M059J (cell line): Measurements from ENCODE around the gene STKLD1. TPM values are rescaled to one million over a fixed set of nuclear protein-coding genes. Genes with fewer than 3 reads are reported as not detected.
A peak's percentile ranks its signal among the peaks of the same experiment; 100 is the strongest.

ENCODE experiments used
- DNase-seq: peaks from one replicate; pipeline ENCODE4 v3.0.0-alpha.2; 2012; ENCODE audit warnings: low read depth
- total RNA-seq: library from RNA; depleted of rRNA; stranded (reverse); fragments of >200 nt; shearing (Covaris generic); gene quantifications from 2 replicates; pipeline ENCODE4 v1.2.3, GENCODE V29; 2014

STKLD1 gene
- total RNA-seq, 1 experiment from 2014 or later, result not detected

DNA sequence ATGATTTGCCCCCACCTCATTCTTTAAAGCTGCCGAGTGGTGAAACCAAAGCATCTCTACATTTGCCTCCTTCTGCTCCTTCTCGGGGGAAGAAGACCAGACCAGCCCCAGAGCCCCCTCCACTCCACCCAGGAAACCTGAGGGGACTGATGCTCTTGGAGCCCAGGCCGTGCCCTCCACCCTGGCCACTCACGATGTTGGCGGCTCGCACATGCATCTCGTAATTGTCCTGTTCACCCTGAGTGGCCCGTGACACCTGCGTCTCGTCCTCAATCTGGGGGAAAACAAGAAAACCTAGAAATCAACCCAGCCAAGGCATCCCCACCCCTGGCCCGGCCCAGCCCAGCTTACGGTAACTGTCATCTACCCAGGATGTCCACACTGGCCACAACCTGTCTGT lies 31.2 kb upstream of the STKLD1 start:
- DNase-seq, result no peak

GRCh38 chr9:133345596-133345995 lies 30.6 kb upstream of the STKLD1 start:
- no peak for DNase-seq

GRCh38 chr9:133346021-133346785 lies 30.0 kb upstream of the STKLD1 start:
- DNase-seq, result no peak

DNA sequence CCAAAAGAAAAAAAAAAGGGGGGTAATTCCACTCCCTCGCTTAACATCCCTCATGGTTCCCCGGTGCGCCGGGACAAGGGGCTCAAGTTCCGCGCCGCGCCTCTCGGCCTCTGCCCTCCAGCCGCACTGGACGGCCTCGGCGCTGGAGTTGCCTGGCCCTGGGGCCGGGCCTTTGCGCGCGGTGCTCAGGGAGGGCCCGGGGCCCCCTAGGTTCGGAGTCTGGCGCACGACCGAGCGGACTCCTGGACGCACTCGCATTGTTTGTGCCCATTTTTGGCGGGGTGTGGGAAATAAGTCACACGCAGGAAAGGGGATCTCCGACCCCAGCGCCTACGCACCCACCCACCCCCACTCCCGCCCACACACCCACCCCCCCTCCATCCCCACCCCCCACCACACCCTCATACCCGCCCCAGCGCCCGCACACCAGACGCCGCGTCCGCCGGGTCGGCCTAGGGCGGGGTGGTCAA lies 28.6 kb upstream of the STKLD1 start:
- peak; percentile 49 for DNase-seq

DNA sequence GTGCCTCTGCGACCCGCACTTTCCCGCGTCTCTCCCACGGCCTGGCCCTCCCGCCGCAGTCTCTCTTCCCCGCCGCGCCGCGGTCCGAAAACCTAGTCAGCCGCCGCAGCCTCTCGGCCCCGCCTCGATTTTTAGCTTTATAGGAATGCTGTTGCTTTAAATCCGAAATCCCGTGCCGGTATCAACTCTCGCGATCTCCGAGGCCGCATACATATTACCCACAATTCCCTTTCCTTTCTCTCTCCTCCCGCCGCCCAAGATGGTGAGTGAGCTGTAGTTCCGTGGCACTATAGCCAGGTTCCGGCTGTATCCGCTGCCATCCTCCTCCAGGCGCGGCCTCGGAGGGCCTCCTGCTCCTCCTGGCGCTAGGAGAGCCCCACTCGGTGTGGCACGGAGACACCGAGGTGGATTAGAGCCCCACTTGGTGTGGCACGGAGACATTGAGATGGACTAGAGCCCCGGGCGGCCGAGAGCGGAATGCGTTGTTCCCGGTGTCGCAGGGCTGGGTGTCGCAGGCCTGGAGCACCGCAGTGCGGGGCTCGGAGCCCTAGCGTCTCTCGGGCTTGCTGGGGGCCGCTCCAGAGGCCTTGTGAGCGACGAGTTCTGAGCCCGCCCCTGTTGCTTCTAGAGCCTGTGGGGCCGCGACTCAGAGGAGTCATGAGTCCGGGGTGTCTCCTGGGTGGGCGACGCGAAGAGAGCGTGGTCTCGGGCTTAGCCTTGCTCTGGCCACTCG lies 28.0 kb upstream of the STKLD1 start, which contains the start of the genes MED22 and RPL7A:
MED22 (minus strand) TSS at position 147 of the 733 bp plus-strand sequence. CDS start 1,469 bp downstream, outside the sequence.
RPL7A (plus strand) TSS at position 234 of the 733 bp plus-strand sequence; CDS start at position 260, 26 bp downstream.
- DNase-seq, result peak; percentile 96

GRCh38 chr9:133348718-133349573 lies 27.2 kb upstream of the STKLD1 start:
- no peak for DNase-seq

DNA sequence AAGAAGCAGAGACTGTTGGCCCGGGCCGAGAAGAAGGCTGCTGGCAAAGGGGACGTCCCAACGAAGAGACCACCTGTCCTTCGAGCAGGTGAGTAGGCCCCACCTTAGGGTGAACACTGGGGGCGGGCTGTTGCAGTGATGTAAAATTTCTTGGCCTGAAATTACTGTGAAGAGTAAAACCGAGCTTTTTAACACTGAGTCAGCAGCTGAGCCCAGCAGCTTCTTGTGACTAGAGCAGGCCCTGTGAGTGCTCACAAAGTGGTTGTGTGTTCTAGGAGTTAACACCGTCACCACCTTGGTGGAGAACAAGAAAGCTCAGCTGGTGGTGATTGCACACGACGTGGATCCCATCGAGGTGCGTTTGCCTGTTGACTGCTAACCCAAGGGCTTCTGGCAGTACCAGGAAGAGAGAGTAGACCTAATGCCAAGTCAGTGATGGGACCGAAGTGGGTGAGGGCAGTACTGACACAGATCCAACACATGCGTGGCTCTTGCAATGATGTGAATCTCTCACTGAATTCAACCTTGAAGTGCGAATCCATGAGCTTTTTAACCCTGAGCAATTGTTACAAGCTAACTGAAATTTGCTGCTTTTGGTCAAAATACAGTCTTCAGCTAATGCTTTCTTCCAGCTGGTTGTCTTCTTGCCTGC lies 26.1 kb upstream of the STKLD1 start:
- DNase-seq, result no peak

- DNase-seq, result no peak
These were observed 24.6 kb upstream of the STKLD1 start for GRCh38 chr9:133351526-133351907.

DNA sequence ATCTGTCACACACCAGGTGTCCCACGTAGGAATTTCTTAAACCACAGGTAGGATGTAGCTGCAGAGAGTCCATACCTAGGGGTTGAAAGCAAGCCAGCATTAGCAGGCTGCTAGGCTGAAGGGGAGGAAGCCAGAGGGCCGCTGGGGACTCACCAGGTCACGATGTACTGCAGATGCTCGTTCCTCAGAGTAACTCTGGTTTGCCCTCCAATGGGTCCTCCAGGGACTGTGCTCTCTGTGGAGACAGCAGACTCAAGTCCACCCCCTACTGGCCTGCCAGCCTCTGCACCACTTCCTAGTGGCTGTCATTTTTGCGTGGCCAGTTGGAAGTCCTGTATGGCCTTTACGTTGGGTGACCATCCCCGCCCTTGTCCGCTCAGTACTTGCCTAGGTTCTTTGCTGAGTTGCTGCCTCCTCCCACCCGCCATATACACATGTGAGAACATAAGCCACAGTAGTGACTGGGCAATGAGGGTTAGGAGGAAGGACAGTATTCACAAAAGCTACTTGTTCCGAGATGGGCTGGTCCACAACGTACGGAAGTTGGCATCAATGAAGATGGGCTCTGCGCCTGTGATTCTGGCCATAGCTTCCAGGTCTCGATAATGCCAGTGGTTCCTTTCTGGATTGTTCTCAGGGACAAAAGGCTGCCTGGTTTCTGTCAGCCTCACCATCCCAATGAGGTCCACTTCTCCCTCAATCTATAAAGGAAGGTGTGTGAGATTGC lies 24.1 kb upstream of the STKLD1 start:
- DNase-seq, result peak; percentile 54

GRCh38 chr9:133352635-133353340 lies 23.4 kb upstream of the STKLD1 start:
- DNase-seq, result no peak

DNA sequence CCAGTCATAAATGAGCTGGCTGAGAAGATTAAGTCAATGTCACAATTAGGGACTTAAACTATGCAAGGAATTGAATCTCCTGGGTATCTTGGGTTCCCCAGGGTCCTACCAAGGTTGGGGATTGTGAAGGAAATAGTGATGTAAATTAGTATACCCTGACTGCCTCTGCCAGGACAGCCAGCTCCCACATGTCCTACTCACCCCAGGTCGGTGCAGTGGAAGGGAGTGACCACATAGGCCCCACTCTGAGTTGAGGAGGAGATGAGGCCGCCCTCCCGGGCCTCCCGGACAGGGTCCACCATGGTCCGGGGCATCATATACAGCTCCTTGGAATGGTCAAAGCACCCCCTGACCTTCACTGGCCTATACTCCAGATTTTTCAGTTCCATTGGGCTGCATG lies 22.6 kb upstream of the STKLD1 start:
- DNase-seq, result no peak

DNA sequence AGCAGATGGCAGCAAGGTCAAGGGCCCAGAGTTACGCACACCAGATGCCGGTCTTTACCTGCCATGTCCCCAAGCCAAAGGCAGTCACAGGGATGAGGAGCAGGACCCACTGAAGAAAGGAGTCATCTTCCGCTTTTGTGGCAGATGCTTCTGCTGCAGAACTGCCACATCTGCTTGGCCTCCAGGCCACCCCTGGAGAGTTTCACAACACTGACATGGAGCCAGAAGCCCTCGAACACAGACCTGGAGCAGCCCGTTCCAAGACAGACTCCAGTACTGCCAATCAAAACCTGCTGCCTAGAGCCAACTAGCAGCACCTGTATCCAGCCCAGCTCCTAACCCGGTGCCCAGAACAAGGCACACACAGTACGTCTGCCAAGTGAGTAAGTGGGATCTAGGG lies 21.4 kb upstream of the STKLD1 start:
- no peak for DNase-seq

GRCh38 chr9:133355881-133356357 lies 20.2 kb upstream of the STKLD1 start:
- peak; percentile 36 for DNase-seq

- peak; percentile 84 for DNase-seq
These were observed 19.6 kb upstream of the STKLD1 start, which contains the start of the genes SURF1 and SURF2 for GRCh38 chr9:133356391-133357091. TSS of gene SURF1 (minus strand) at chr9:133356487. CDS start at chr9:133356453, 34 bp downstream. TSS of gene SURF2 (plus strand) at chr9:133356550. CDS start at chr9:133356593, 43 bp downstream.

DNA sequence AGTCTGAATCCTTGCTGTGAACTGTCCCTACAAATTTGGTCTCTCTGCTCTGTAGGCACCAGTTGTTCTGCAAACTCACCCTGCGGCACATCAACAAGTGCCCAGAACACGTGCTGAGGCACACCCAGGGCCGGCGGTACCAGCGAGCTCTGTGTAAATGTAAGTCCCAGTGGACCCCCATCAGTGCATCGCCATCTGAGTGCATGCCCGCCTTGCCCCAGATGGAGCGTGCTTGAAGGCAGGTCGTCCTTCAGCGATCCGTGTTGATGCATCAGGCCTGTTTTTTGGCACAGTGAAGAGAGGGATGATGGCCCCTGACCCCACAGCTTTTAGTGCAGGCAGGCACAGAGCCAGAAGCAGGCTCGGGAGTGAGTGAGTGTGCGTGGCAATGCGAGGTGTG lies 18.5 kb upstream of the STKLD1 start:
- no peak for DNase-seq

- DNase-seq, result no peak
These were observed 16.6 kb upstream of the STKLD1 start for GRCh38 chr9:133359399-133360175.

DNA sequence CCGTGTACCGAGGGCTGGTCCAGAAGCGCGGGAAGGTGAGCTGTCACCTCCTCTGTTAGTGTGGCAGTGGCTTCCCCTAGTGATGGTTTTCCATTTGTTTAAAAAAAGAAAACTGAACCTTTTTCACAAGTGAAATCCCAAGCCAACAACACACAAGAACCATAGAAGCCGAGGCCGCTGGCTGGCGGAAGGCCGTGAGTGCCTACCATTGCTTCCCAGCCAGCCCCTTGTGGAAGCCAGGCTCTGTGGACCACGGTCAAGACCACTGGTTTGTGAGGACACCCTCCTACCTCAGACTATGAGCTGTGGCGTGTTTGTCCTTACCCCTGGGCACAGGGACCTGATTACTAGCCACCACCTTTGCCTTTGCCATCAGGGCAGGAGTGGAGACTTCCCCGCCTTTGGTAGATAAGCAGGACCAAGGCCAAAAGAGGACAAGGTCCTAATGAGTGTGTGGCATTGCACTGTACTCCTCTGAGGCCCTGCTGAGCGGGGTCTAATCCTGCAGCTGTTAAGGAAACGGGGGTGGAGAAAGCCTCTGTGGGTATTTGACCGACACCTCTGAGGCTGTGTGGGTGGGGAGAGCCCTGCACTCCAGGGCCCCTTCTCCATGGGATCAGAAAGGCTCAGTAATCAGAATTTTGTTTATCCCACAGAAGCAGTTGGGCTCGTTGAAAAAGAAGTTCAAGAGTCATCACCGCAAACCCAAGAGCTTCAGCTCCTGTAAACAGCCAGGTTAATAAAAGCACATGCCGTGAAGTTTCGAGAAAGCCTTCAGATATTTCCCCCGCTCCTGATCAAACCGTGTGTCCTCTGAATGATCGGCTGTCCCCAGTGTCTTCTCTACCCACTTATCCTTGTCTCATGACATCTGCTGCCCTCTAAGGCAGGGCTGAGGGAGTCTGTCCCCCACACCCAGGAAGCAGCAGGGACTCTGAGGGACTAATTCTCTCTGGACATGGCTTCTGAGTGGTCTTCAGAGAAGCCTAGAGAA lies 15.5 kb upstream of the STKLD1 start:
- DNase-seq, result no peak
